DMS 273 (cell line): ENCODE measurements around the gene FIZ1.

Experiments
- DNase-seq: peaks from one replicate; lab custom pipeline; 2025; ENCODE audit not compliant: unreplicated experiment; lab: John Stamatoyannopoulos, UW

Gene FIZ1

DNA sequence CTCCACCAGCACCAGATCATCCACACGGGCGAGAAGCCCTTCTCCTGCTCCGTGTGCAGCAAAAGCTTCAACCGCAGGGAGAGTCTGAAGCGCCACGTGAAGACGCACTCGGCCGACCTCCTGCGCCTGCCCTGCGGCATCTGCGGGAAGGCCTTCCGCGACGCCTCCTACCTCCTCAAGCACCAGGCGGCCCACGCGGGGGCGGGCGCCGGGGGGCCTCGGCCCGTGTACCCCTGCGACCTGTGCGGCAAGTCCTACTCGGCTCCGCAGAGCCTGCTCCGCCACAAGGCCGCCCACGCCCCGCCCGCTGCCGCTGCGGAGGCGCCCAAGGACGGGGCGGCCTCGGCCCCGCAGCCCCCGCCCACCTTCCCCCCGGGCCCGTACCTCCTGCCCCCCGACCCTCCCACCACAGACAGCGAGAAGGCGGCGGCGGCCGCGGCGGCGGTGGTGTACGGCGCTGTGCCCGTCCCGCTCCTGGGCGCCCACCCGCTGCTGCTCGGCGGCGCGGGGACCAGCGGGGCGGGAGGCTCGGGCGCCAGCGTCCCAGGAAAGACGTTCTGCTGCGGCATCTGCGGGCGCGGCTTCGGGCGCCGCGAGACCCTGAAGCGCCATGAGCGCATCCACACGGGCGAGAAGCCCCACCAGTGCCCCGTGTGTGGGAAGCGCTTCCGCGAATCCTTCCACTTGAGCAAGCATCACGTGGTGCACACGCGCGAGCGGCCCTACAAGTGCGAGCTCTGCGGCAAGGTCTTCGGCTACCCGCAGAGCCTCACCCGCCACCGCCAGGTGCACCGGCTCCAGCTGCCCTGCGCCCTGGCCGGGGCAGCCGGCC is 15.6 kb upstream of the FIZ1 start:
- no peak for DNase-seq

DNA sequence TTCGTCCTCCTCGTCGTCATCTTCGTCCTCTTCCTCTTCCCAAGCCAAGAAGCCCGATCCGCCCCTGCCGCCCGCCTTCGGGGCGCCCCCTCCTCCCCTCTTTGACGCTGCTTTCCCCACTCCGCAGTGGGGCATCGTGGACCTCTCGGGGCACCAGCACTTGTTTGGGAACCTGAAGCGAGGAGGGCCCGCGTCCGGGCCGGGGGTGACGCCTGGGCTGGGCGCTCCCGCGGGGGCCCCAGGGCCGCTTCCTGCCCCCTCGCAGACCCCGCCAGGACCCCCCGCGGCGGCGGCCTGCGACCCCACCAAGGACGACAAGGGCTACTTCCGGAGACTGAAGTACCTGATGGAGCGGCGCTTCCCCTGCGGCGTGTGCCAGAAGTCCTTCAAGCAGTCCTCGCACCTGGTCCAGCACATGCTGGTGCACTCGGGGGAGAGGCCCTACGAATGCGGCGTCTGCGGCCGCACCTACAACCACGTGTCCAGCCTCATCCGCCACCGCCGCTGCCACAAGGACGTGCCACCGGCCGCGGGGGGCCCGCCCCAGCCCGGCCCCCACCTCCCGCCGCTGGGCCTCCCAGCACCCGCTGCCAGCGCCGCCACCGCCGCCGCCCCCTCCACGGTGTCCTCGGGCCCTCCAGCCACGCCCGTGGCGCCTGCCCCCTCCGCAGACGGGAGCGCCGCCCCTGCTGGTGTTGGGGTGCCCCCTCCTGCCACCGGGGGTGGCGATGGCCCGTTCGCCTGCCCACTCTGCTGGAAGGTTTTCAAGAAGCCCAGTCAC is 14.8 kb upstream of the FIZ1 start:
- no peak for DNase-seq

DNA sequence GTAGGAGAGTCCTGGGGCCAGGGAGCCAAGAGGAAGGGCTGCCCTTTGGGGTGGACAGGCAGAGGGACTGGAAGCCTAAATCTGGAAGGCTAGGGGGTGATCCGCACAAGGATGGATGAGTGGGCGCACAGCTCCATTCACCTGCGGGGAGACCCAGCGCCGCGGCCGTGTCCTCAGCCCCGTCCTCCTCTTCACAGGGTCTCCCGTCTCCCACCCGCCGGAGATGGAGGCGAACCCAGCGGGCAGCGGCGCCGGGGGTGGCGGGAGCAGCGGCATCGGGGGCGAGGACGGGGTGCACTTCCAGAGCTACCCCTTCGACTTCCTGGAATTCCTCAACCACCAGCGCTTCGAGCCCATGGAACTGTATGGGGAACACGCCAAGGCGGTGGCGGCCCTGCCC is 14.1 kb upstream of the FIZ1 start:
- no peak for DNase-seq

DNA sequence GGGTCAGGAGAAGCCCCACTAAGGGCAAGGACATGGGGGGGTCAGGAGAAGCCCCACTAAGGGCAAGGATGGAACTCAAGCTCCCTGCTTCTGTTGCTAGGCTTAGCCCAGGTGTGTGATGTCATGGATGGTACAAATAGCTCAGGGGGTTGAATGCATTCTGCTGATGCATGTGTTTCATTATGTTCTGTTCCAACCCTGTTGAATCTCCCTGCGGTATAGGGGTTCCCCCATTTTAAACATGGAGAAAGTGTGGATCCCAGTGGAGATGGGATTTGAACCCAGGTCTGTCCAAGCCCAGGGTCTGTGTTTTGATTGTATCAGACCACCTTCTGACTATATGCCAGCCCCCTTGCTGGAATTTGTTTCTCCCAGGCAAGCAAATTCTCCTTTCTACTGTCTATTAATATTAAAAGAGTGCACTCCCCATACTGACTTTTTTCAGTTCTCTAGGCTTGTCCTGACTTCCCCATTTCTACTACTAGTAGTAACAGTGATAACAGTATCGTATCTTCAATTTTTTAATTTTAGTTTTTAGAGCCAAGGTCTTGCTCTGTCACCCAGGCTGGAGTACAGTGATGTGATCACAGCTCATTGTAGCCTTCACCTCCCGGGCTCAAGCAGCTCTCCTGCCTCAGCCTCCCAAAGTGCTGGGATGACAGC is 12.8 kb upstream of the FIZ1 start:
- no peak for DNase-seq

DNA sequence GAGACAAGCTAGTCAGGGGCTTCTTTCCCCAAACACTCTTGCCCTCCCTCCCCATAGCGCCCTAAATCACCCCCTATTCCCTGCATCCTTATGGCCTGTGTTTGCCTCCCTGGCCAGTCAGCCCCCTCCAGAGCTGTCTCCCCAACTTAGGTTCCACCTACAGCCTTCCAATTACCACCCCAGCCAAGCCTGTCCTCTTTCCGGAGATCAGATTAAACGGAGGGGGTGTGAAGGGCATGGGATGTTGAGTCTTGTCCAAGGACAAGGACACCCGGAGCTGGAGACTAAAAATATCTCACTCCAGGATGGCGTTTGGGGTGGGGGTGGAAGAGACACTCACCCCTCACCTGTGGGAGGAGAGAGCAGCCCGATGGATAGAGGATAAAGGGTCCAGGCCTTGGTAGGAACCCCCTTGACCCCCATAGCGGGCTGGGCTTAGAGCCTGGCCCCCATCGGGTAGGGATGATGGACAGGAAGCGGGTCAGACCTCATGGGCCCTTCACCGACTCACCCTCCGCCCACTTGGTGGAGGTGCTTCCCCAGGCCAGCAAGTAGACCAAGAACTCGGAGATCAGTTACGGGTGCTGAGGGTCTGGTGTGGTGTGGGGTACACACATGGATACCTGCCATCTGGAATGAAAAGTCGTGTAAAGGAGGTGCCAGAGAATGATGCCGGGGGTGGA is 12.1 kb upstream of the FIZ1 start:
- DNase-seq: no peak

DNA sequence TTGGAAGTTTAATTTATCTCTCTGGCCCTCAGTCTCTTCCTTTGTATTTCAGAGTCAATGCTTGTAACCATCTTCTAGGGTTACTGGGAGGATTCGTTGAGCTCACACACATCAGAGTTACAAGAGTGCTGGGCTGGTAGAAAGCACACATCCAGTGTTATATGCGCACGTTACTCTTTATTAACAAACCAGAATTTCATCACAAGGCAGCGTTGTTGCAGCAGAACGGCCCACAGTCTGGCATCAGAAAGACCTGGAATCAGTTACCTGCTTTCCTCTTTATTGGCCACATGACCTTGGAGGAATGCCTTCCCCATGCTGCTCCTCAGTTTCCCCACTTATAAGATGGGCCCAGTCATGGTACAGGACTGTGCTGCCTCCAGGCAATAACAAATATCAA is 10.0 kb upstream of the FIZ1 start:
- no peak for DNase-seq

DNA sequence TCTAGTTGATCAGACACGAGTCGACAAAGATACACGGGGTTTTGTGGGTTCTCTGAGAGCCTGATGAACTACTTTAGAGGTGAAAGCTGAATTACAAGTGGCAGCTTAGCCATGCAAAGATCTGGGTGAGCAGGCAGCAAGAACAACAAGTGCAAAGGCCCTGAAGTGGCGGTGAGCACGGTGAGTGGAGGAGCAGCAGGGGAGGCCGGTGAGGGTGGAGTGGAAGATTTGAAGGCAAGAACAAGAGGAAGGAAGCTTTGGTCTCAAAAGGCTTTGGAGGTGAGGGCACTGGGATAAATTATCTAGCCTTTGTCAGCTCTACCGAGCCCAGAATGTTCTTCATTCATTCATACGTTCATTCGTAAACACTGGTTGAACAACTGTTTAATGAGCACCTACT is 7.5 kb upstream of the FIZ1 start:
- DNase-seq: no peak

DNA sequence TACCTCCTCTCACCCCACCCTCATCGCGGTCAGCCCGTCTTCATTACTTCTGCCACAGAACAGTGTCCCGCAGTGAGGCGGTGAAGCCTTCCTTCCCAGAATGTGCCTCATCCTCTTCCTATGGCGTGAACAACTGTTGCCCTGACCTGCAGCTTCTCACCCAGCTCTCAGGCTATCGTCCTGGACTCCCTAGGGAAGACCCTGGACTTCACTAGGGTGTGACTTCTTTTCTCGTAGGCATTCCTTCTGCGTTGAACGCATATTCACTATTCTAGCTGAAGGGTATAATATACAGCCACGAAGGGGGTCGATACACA is 7.1 kb upstream of the FIZ1 start:
- no peak for DNase-seq

DNA sequence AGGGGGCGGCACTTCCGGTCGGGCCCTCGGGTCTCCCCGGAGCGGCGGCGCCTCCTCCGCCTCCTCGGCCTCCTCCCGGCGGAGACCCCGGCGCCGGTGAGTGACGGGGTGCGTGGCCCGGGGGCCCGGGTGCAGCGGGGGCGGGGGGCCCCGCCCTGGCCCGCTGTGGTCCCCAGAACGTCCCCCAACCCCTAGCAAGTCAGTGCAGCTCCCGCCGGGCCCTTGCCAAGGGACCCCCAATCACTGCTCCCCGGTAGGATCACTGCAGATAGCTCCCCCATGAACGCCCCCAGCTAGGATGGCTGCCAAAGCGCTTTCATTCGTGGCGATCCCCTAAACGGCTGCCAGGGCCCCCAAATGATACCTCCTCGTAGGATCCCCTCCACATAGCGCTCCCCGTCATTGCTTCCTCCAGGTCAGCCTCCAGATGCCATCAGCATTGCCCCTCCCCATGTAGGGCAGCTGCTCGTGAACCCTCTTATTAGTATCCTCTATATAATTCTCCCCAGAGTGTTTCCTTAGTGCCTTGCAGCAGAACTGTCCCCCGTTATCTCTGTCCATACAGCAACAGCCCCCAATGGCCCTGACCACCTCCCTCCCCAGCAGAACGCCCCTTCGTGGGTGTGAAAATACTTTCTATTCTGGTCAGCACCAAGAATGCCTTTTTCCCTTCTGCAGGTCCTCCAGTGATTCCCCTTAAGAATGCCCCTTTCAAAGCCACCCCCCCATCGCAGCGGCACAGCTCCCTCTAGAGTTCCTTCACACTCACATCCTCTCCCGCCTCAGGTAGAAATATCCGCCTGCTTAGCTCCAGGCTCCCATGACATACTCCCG is 6.5 kb upstream of the FIZ1 start, which contains the start of gene ZNF865:
TSS of gene ZNF865 (plus strand) at position 11 of the 834 bp plus-strand sequence. CDS start 7,972 bp downstream, outside the sequence.
- DNase-seq: peak; percentile 89

DNA sequence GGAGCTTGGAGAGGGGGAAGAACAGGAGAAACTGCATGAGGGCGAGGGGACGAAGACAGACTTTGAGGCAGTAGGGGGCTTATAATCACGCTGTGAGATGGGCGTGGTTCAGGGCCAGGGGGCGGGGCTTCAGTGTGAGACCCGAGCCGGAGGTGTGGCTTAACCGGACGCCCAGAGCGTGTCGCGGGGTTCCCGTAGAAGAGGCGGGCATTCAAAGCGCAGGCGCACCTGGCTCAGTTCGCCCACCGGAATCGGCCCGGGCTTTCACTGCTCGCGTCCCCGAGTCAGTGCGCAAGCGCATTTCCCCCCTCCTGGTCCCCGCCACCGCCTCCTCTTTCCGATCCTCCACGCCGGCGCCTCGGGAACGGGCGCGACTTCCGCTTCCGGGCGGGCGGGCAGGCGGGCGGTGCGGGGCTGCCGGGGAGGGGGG is 5.9 kb upstream of the FIZ1 start:
- DNase-seq: peak; percentile 99

DNA sequence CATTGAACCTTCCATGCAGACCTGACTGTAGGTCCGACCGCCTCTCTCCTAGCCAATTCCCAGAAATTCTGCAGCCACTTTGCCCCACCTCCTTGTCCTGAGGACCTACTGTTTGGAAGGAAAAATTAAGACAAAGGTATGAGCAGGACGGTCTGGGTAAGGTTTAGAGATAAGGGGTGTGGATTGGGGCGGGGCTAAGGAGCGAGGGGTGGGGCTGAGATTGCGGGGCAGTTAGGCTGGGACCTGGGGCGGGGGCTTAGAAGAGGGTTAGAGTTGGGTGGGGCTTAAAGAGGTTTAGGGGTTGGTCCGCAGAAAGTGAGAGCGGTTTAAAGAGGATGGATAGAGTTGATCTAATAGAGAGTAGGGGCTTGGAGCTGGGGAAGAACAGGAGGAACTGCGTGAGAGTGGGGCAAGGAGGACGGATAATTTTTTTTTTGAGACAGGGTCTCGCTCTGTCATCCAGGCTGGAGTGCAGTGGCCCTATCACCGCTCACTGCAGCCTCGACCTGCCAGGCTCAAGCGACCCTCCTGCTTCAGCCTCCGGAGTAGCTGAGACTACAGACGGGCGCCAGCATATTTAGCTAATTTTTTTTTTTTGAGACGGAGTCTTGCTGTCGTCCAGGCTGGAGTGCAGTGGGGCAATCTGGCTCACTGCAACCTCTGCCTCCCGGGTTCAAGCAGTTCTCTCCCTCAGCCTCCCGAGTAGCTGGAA is 4.4 kb upstream of the FIZ1 start:
- DNase-seq: no peak

DNA sequence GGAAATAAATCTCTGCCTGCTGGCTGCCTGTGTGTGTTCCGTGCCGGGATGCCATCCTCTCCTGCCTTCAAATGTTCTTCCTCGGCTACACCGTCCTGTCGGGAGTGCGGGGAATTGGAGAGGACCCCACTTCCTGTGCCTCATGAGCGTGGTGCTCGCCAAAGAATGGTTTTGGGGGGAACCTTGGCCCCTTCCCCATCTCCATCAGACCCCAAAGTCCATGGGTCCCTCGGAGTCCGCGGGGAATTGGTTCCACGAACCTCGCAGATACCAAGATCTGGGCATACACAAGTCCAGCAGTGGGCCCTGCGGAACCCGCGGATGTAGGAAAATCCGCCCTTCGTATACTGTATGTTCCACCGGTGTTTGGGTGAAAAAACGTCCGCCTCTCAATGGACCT is 3.8 kb upstream of the FIZ1 start:
- DNase-seq: no peak

DNA sequence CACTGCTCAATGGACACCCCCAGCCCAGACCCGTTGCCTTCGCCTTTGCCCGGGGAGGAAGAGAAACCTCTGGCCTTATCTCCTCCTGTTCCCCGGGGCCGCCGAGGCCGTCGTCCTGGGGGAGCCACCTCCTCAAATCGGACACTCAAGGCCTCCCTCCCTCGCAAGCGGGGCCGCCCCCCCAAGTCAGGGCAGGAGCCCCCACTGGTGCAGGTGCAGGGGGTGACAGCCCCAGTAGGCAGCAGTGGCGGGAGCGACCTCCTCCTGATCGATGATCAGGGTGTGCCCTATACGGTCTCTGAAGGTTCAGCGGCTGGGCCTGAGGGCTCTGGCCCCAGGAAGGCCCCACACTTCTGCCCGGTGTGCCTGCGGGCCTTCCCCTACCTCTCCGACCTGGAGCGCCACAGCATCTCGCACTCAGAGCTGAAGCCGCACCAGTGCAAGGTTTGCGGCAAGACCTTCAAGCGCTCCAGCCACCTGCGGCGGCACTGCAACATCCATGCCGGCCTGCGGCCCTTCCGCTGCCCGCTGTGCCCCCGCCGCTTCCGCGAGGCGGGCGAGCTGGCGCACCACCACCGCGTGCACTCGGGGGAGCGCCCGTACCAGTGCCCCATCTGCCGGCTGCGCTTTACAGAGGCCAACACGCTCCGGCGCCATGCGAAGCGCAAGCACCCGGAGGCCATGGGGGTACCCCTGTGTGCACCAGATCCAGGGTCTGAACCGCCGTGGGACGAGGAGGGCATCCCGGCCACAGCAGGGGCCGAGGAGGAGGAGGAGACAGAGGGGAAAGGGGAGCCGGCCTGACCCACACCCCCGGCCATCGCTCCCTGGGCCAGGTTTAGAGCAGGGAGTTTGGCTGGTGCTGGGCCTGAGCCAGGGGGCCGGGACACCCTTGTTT is 3.0 kb upstream of the FIZ1 start:
- DNase-seq: no peak

DNA sequence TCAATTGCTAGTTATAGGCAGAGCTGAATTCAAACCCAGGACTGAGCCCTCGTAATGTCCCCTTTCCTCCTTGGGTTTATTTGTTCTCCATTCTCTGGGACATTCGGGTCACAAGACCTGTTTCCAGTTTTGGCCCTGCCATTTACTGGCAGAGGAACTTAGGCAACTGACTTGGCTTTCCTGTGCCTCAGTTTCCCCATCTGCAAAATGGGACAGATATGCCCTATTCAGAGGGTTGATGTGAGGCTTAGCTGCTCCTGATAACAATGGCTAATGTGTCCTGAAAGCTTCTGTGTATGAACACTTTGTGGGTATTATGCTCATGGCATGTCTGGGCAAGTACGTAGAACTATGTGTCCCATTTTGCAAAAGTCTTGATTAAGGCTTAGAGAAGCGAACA is 1.8 kb upstream of the FIZ1 start:
- no peak for DNase-seq

DNA sequence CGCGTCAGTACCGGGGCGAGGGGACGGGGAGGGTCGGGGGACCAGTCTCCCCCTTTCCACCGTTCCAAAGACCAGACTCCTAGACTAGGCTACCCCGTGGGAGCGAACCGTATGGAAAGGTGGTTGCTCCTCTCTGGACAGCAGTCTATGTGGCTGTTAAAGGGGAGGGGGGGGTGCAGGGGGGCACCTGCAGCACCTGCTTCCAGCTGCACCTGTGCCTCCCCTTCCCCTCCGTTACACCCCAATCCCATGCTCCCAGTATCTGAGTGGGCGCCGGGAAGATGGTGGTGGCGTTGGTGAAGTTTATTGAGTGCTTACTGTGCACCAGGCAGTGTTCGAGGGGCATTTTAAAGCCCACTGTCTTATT is 1.3 kb upstream of the FIZ1 start:
- DNase-seq: no peak

DNA sequence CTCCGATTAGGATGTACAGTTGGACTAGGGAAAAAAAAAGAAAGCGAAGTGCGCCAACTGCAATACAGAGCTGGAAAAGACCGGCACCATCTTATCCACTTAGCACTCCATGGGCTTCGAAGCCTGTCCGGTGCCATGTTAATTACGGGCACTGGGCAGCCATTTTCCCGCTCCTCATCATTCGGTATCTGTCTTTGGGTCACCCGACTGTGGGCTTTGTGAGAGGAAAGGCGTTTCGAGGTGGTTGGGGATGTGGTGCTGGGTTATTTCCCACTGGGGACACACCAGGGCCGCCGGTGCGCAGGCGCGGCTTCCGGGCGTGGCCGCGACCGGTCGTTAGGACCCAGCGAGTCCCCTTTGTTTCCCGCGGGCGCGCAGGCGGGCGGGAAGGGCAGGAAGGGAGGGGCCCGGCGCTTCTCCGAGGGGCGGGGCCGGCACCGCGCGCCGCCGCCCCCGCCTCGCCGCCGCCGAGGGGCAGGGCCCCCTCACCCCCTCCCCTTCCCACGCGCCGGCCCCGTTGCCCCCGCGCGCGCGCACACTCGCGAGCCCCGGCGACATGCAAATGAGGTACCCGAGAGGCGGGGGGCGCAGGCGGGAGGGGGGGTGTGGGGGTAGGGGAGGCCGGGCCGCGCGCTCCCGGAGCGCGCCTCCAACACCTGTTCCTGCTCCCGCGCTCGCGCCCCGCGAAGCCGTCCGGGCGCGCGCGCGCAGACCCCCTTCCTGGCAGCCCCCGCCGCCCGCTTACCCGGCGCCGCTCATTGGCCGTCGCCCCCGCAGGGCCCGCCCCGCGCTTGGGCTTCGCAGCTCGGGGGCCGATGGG is 735 bp upstream of the FIZ1 start, which contains the start of gene ZNF524:
TSS of gene ZNF524 (plus strand) at position 447 of the 820 bp plus-strand sequence. CDS start 1,825 bp downstream, outside the sequence.
- peak; percentile 97 for DNase-seq

DNA sequence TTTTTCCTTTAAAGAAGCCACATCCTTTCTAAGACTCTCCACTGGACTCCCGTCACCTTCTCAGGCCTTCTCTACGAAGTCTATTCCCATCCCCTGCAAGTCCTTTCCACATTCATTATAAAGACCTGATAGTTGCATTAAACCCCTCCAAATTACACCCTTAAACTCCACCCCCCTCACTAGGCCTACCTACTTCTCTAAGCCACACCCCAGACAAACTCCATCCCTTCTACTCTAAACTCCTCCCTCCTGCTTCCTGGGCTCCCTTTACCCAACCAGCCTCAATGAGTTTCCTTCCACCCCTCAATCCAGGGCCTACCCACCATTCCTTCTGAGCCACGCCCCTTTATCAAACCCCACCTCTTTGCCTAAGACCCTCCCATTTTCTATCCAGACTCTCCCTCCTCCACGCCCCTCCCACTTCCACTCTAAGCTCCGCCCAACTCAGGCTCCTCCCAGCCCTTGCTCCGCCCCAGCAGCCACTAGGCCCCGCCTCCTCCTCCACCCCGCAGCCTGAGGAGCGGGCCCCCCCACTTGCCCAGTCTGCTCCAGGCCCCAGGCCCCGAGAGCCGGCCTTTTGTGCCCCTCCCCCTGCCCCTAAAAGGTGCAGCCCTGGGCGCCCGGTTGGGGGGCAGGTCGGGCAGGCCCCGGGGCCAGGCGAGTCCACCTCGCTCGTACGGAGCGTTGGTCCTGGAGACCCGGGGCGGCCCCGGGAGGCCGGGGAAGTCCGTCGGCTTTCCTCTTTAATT is 424 bp downstream of the FIZ1 start:
- peak; percentile 93 for DNase-seq
